HepG2 (cell line): ENCODE measurements around the gene BAHCC1. TPM values are rescaled to one million over a fixed set of nuclear protein-coding genes. Genes with fewer than 3 reads are reported as not detected.

Source experiments
- ATAC-seq: fragments of 200-7000 bp; cut with Tn5 transposase; 3 replicates; pipeline ENCODE4 v1.9.1; 2020; ENCODE audit warnings: mild to moderate bottlenecking, moderate library complexity
- BruUV-seq: library from RNA; stranded (reverse); fragments of 400-500 nt; replicated peaks from 2 replicates; lab custom pipeline; 2021; lab: Mats Ljungman, UMichigan
- CTCF ChIA-PET: fragments of 300-600 bp; formaldehyde crosslinking; extraction: SDS; loops from one replicate; lab custom pipeline; 2021; ENCODE audit warnings: low total read pairs, inconsistent platforms, low intra/inter-chr PET ratio; lab: Yijun Ruan, JAX
- POLR2A ChIA-PET: fragments of 350-600 bp; sonication (Branson Sonifier 250); formaldehyde crosslinking; loops from one replicate; lab custom pipeline; 2020; ENCODE audit warnings: antibody characterized with exemption, inconsistent platforms; lab: Yijun Ruan, JAX
- DNase-seq: peaks from one replicate; pipeline ENCODE4 v3.0.0-alpha.2; 2015; ENCODE audit warnings: low spot score
- FAIRE-seq: peaks from 3 replicates; lab custom pipeline; 2011; peaks lifted over from hg19 to GRCh38; lab: Jason Lieb, UNC
- H2AFZ ChIP-seq: one replicate; pipeline ENCODE4 v1.6.1; 2011; ENCODE audit warnings: low read length, inconsistent platforms
- H3K27ac ChIP-seq: fragments of 300-600 bp; 3 replicates; pipeline ENCODE4 v1.8.0; 2011; ENCODE audit warnings: mixed run types, mild to moderate bottlenecking, mixed read lengths, low read length, inconsistent platforms; ENCODE audit not compliant: insufficient read depth; ENCODE audit errors: extremely low read length
- H3K27me3 ChIP-seq, 2 experiments: fragments of 200-600 bp in 1 of 2; 2 replicates in 1 of 2; 3 replicates in 1 of 2; pipeline versions ENCODE4 v1.6.0 to v1.8.0; 2011; ENCODE audit warnings: low read length in 2 of 2, mild to moderate bottlenecking in 2 of 2, moderate library complexity in 2 of 2, inconsistent platforms in 1 of 2; ENCODE audit not compliant: insufficient read depth in 2 of 2, control insufficient read depth in 1 of 2
- H3K36me3 ChIP-seq, 2 experiments: fragments of 200-600 bp in 1 of 2; replicated peaks in 1 of 2; 2 replicates in 1 of 2; 3 replicates in 1 of 2; pipeline versions ENCODE4 v1.5.1 to v1.8.0; 2011; ENCODE audit warnings: low read length in 2 of 2, inconsistent platforms in 1 of 2; ENCODE audit not compliant: insufficient read depth in 2 of 2, control insufficient read depth in 1 of 2
- H3K4me1 ChIP-seq: 2 replicates; pipeline ENCODE4 v1.5.1; 2012; ENCODE audit warnings: low read length, inconsistent platforms; ENCODE audit not compliant: insufficient read depth
- H3K4me2 ChIP-seq: 2 replicates; pipeline ENCODE4 v1.6.0; 2011; ENCODE audit warnings: low read depth, low read length, inconsistent platforms
- H3K4me3 ChIP-seq, 3 experiments: fragments of 200-600 bp in 1 of 3; sonication (generic), shearing (Covaris generic) in 1 of 3; replicated peaks in 1 of 3; 2 replicates each; pipeline ENCODE4 v1.5.1; 2011 to 2016; ENCODE audit warnings: low read length in 3 of 3, inconsistent platforms in 2 of 3, low read depth in 2 of 3, mild to moderate bottlenecking in 2 of 3, control low read depth in 1 of 3, mixed read lengths in 1 of 3; ENCODE audit not compliant: insufficient read depth in 1 of 3
- H3K79me2 ChIP-seq: one replicate; pipeline ENCODE4 v1.6.1; 2011; ENCODE audit warnings: low read length, inconsistent platforms; ENCODE audit not compliant: insufficient read depth
- H3K9ac ChIP-seq: 2 replicates; pipeline ENCODE4 v1.6.0; 2011; ENCODE audit warnings: mild to moderate bottlenecking, low read depth, low read length, inconsistent platforms; ENCODE audit not compliant: insufficient read depth
- H3K9me3 ChIP-seq: 2 replicates; pipeline ENCODE4 v1.5.1; 2012; ENCODE audit warnings: mild to moderate bottlenecking, low read length
- H4K20me1 ChIP-seq: 2 replicates; pipeline ENCODE4 v1.6.0; 2011; ENCODE audit warnings: inconsistent platforms, mild to moderate bottlenecking, low read length, moderate library complexity; ENCODE audit not compliant: insufficient read depth
- ZNF142 ChIP-seq: sonication (generic); formaldehyde crosslinking; IDR thresholded peaks from 2 replicates; pipeline ENCODE4 v1.4.0; 2020; ENCODE audit warnings: missing genetic modification reagents
- ZNF180 ChIP-seq: sonication (generic); formaldehyde crosslinking; IDR thresholded peaks from 2 replicates; pipeline ENCODE4 v1.4.0; 2020; ENCODE audit warnings: low read depth, missing genetic modification reagents, borderline replicate concordance
- ZNF224 ChIP-seq: sonication (generic); formaldehyde crosslinking; IDR thresholded peaks from 2 replicates; pipeline ENCODE4 v1.5.0; 2020; ENCODE audit warnings: mild to moderate bottlenecking, missing genetic modification reagents
- ZNF800 ChIP-seq: sonication (generic); formaldehyde crosslinking; IDR thresholded peaks from 2 replicates; pipeline ENCODE4 v1.4.0; 2020; ENCODE audit warnings: missing genetic modification reagents
- ZSCAN29 ChIP-seq: sonication (generic); formaldehyde crosslinking; conservative IDR thresholded peaks from 2 replicates; pipeline ENCODE4 v1.4.0; 2020; ENCODE audit warnings: mild to moderate bottlenecking, missing genetic modification reagents
- WGBS: methylation state at CpG from one replicate; pipeline ENCODE4 v1.1.6; 2017; ENCODE audit warnings: low lambda C conversion rate; 5-methylcytosine and 5-hydroxymethylcytosine counted together
- in situ Hi-C: cut with HindIII; loops from 2 replicates; pipeline ENCODE4 v1.10.0; 2017; ENCODE audit warnings: low pct_unique_long_range_greater_than_20kb; ENCODE audit not compliant: extremely low pct_ligation_motif_present
- intact Hi-C: fragments of 100-400 bp; cut with micrococcal nuclease; formaldehyde crosslinking; loops from one replicate; pipeline ENCODE4 v1.10.0; 2022; ENCODE audit not compliant: unreplicated experiment
- polyA plus RNA-seq, 8 experiments: library from polyadenylated mRNA; depleted of rRNA in 3 of 8; stranded (reverse) in 7 of 8; unstranded in 1 of 8; fragments of >200 nt; fragmentation: Illumina TruSeq in 4 of 8; extraction: Trizol in 4 of 8; gene quantifications; 2 replicates each; pipeline versions ENCODE4 v1.2.1 to v1.2.3, GENCODE V29; 2011 to 2016; ENCODE audit warnings: low read depth in 4 of 8, missing spikeins in 1 of 8, mixed read lengths in 1 of 8; ENCODE audit not compliant: insufficient read depth in 1 of 8
- total RNA-seq, 5 experiments: library from RNA; depleted of rRNA; stranded (reverse); fragments of >200 nt; fragmentation: Illumina TruSeq; extraction: Trizol; gene quantifications; 2 replicates each; pipeline ENCODE4 v1.2.3, GENCODE V29; 2016; ENCODE audit warnings: low read depth in 1 of 5

The BAHCC1 gene
- total and polyA plus RNA-seq, 2 of the 13 experiments (the other 11 are each of a cell fraction or from before 2014, with no cell fraction given), result 1.4 to 1.7 TPM

GRCh38 chr17:81384929-81385319 is 10.3 kb upstream of the BAHCC1 start:
- Histone ChIP-seq H3K9me3 (no peaks in the 10 kb centered on the region), H3K4me3 (peak overlapping the region in 1 of 3 experiments; percentile 76; a peak in 1 of 6 replicates), H3K27ac (no peak overlapping the region), H4K20me1 (no peaks in the 10 kb centered on the region; the same call in 1 of the 2 replicates), H3K4me2 (peak overlapping the region; percentile 92), H2AFZ (no peak overlapping the region), H3K36me3 (no peaks in the 10 kb centered on the region), H3K79me2 (no peaks in the 10 kb centered on the region), H3K4me1 (peaks cover 48% of the 10 kb centered on the region), H3K9ac (no peak overlapping the region; the same call in 1 of the 2 replicates), H3K27me3 (peaks cover 21 to 91% of the 10 kb centered on the region in 2 experiments)
- ATAC-seq, result no peak
- FAIRE-seq, result no peak
- intact Hi-C loops (loop anchor here (5.0 kb wide), 2 partner anchors 78 to 908 kb away; partner anchors contain the start of gene NPTX1), in situ Hi-C loops (no loop called here)
- no peak for DNase-seq
- POLR2A ChIA-PET, result interaction anchor here (0.6 to 1.2 kb wide), 7 partner anchors 9 to 123 kb away, joined by 3 to 4 read pairs (median 3); partner anchors contain the start of genes BAHCC1 and SLC38A10
- 61% methylated on average over 5 of the region's 7 CpGs for WGBS
- BruUV-seq, result no TSS peak
- CTCF ChIA-PET, result no interaction called here
- TF ChIP-seq ZNF180 (CRISPR knock-in tag), result no peak
- 0 out of 2 replicates have a peak, but pooled peaks have one; percentile 14 for TF ChIP-seq ZNF142 (CRISPR knock-in tag)
- TF ChIP-seq ZNF224 (CRISPR knock-in tag), result no peak
- no peak for TF ChIP-seq ZNF800 (CRISPR knock-in tag)
- no peak for TF ChIP-seq ZSCAN29 (CRISPR knock-in tag)
